GM23248 (cell line): ENCODE results near the gene TP63.

Experiments used
- EZH2 ChIP-seq: fragments of 200-600 bp; sonication (generic); IDR thresholded peaks from 2 replicates; pipeline ENCODE4 v1.6.1; 2018; ENCODE audit warnings: antibody characterized with exemption, mild to moderate bottlenecking; ENCODE audit not compliant: insufficient read depth, poor library complexity, severe bottlenecking
- EZH2phosphoT487 ChIP-seq: fragments of 200-600 bp; sonication (generic); IDR thresholded peaks from 2 replicates; pipeline ENCODE4 v1.6.1; 2018; ENCODE audit warnings: antibody characterized with exemption, moderate library complexity, mild to moderate bottlenecking, low read depth; ENCODE audit not compliant: insufficient read depth

DNA sequence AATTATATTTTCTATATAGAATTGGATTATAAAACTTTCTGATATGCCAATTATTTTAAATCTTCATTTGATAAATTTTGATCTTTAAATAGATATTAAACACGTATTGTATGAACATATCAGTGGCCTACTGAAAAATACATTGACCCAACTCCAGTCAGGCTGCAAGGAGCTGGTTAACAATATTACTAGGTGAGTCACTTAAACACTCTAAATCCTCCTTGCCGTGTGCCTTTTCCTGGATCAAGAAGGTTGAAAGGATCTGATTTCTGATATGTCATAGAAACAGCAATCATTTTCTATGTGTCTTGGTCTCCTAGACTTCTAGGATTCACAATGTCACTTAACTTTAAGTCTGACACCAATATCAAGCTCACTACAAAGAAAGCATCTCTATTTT is 123.2 kb downstream of the TP63 start:
- no peak for TF ChIP-seq EZH2
- TF ChIP-seq EZH2phosphoT487 = no peak
